Loucy (cell line): ENCODE measurements around the gene NHLRC2.
A peak's percentile ranks its signal among the peaks of the same experiment; 100 is the strongest.

Source experiments
- H2AFZ ChIP-seq: fragments of 200-600 bp; sonication (generic); 2 replicates; pipeline ENCODE4 v1.6.0; 2016; ENCODE audit warnings: antibody characterized with exemption, mild to moderate bottlenecking, low read length, moderate library complexity
- H3F3A ChIP-seq: fragments of 200-600 bp; 2 replicates; pipeline ENCODE4 v1.6.0; 2016; ENCODE audit warnings: antibody characterized with exemption, low read depth, mild to moderate bottlenecking
- H3K27me3 ChIP-seq: fragments of 200-600 bp; sonication (generic); 2 replicates; pipeline ENCODE4 v1.6.1; 2014; ENCODE audit warnings: low read length, mild to moderate bottlenecking; ENCODE audit not compliant: insufficient read depth, poor library complexity, severe bottlenecking
- H3K36me3 ChIP-seq: fragments of 200-600 bp; sonication (generic); 2 replicates; pipeline ENCODE4 v1.6.1; 2016; ENCODE audit warnings: low read length; ENCODE audit not compliant: insufficient read depth
- H3K4me1 ChIP-seq: fragments of 200-600 bp; sonication (generic); 2 replicates; pipeline ENCODE4 v1.5.1; 2014; ENCODE audit warnings: low read length, mild to moderate bottlenecking; ENCODE audit not compliant: insufficient read depth, poor library complexity, severe bottlenecking
- H3K4me2 ChIP-seq: fragments of 200-600 bp; sonication (generic); 2 replicates; pipeline ENCODE4 v1.6.0; 2014; ENCODE audit warnings: antibody characterized with exemption, low read length, low read depth, mild to moderate bottlenecking; ENCODE audit not compliant: poor library complexity, severe bottlenecking
- H3K4me3 ChIP-seq: fragments of 200-600 bp; sonication (generic); 2 replicates; pipeline ENCODE4 v1.5.1; 2014; ENCODE audit warnings: low read length, mild to moderate bottlenecking, mixed read lengths; ENCODE audit not compliant: poor library complexity, severe bottlenecking
- H3K79me2 ChIP-seq: fragments of 200-600 bp; sonication (generic); 2 replicates; pipeline ENCODE4 v1.6.1; 2014; ENCODE audit warnings: low read length; ENCODE audit not compliant: insufficient read depth
- H3K9ac ChIP-seq: fragments of 200-600 bp; sonication (generic); 2 replicates; pipeline ENCODE4 v1.6.0; 2014; ENCODE audit warnings: mild to moderate bottlenecking, low read depth, low read length, moderate library complexity; ENCODE audit not compliant: poor library complexity, severe bottlenecking
- H3K9me2 ChIP-seq: fragments of 200-600 bp; sonication (generic); replicated peaks from 2 replicates; pipeline ENCODE4 v1.6.1; 2016; ENCODE audit warnings: low read depth, low read length, mixed read lengths
- H3K9me3 ChIP-seq: fragments of 200-600 bp; sonication (generic); 2 replicates; pipeline ENCODE4 v1.6.1; 2014; ENCODE audit warnings: mild to moderate bottlenecking, antibody characterized with exemption, low read length, low read depth; ENCODE audit not compliant: insufficient read depth
- H4K20me1 ChIP-seq: fragments of 200-600 bp; sonication (generic); 2 replicates; pipeline ENCODE4 v1.6.0; 2014; ENCODE audit warnings: antibody characterized with exemption, low read length, mild to moderate bottlenecking; ENCODE audit not compliant: insufficient read depth, poor library complexity, severe bottlenecking
- EZH2phosphoT487 ChIP-seq: fragments of 200-600 bp; IDR thresholded peaks from 2 replicates; pipeline ENCODE4 v1.6.1; 2018; ENCODE audit warnings: antibody characterized with exemption, mild to moderate bottlenecking, moderate library complexity, borderline replicate concordance
- TF ChIP-seq, protein P1 (sequence below): fragments of 200-600 bp; sonication (generic); conservative IDR thresholded peaks from 2 replicates; pipeline ENCODE4 v1.5.1; 2014; ENCODE audit warnings: mild to moderate bottlenecking, antibody characterized with exemption, low read length

Gene NHLRC2

DNA sequence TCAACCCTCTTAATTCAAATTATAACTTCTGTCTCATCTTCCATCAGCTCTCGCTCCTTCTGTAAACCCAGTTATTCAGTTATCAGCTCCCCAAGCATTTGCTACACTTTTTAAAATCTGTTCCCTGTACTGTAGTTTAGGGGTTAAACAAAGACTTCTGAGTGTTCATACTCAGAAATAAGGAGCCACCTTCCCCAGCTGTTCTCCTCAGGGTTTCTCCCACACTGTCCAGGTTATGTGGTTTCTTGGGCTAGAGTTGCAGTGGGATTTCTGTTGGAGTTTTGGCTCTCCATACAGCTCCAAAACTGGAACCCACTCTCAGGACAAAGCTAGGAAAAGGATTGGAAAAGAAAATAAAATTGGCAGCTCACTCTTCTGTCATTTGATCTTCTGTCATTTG lies 20.8 kb downstream of the NHLRC2 start:
- H3K4me1 ChIP-seq, result peaks cover 48% of the 10 kb centered on the region
- no peak overlapping the region for H3K4me3 ChIP-seq
- H3K9me3 ChIP-seq, result no peaks in the 10 kb centered on the region
- no peaks in the 10 kb centered on the region for H3K9me2 ChIP-seq
- TF ChIP-seq EZH2phosphoT487, result no peak
- TF ChIP-seq, protein P1, sequence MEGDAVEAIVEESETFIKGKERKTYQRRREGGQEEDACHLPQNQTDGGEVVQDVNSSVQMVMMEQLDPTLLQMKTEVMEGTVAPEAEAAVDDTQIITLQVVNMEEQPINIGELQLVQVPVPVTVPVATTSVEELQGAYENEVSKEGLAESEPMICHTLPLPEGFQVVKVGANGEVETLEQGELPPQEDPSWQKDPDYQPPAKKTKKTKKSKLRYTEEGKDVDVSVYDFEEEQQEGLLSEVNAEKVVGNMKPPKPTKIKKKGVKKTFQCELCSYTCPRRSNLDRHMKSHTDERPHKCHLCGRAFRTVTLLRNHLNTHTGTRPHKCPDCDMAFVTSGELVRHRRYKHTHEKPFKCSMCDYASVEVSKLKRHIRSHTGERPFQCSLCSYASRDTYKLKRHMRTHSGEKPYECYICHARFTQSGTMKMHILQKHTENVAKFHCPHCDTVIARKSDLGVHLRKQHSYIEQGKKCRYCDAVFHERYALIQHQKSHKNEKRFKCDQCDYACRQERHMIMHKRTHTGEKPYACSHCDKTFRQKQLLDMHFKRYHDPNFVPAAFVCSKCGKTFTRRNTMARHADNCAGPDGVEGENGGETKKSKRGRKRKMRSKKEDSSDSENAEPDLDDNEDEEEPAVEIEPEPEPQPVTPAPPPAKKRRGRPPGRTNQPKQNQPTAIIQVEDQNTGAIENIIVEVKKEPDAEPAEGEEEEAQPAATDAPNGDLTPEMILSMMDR, result no peak
- H4K20me1 ChIP-seq, result no peaks in the 10 kb centered on the region
- no peak overlapping the region for H2AFZ ChIP-seq
- H3K9ac ChIP-seq, result peak overlapping the region; percentile 17
- H3K36me3 ChIP-seq, result peaks cover 17% of the 10 kb centered on the region
- peaks cover 5% of the 10 kb centered on the region; the same call in 1 of the 2 replicates for H3F3A ChIP-seq
- H3K79me2 ChIP-seq, result peaks cover 73% of the 10 kb centered on the region
- H3K27me3 ChIP-seq, result no peaks in the 10 kb centered on the region
- peak overlapping the region; percentile 25 for H3K4me2 ChIP-seq

GRCh38 chr10:113876461-113876860 lies 22.0 kb downstream of the NHLRC2 start:
- Histone ChIP-seq H3K4me1 (peaks cover 51% of the 10 kb centered on the region), H3K79me2 (peaks cover 60% of the 10 kb centered on the region), H3K27me3 (no peaks in the 10 kb centered on the region), H3K9me2 (no peaks in the 10 kb centered on the region), H3K4me3 (no peak overlapping the region), H3K9ac (no peak overlapping the region), H3F3A (peaks cover 9% of the 10 kb centered on the region), H3K36me3 (peaks cover 17% of the 10 kb centered on the region), H4K20me1 (no peaks in the 10 kb centered on the region), H2AFZ (no peak overlapping the region), H3K4me2 (no peak overlapping the region), H3K9me3 (no peaks in the 10 kb centered on the region)
- TF ChIP-seq EZH2phosphoT487, result no peak
- TF ChIP-seq, protein P1, result no peak

DNA sequence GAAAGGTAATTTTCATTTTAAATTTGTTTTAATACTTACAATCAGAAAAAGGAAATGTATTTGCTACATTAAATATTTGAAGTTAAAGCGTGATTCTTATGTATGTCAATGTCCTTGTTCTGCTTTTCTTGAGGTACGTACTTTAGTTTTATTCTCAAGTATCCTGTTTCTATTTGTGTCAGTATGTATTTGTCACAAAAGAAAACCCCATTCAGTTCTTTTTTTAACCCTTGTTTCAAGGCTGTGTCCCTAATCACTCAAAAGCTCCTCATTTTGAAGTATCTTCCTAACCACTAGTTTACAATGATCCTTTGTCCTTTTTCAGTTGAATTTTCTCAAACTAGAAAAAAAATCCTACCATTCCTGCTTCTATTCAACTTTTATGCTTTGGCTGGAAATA lies 25.2 kb downstream of the NHLRC2 start:
- Histone ChIP-seq H4K20me1 (no peaks in the 10 kb centered on the region), H3K36me3 (peaks cover 33% of the 10 kb centered on the region), H3K9ac (no peak overlapping the region), H3K4me3 (no peak overlapping the region), H3K9me2 (no peaks in the 10 kb centered on the region), H3K79me2 (peaks cover 49% of the 10 kb centered on the region), H3K4me1 (peaks cover 51% of the 10 kb centered on the region), H3K27me3 (no peaks in the 10 kb centered on the region), H3F3A (peaks cover 3% of the 10 kb centered on the region; the same call in 1 of the 2 replicates), H3K9me3 (no peaks in the 10 kb centered on the region), H2AFZ (no peak overlapping the region), H3K4me2 (no peak overlapping the region)
- TF ChIP-seq, protein P1, result no peak
- no peak for TF ChIP-seq EZH2phosphoT487
